Hepatocyte (in vitro differentiated cells): ENCODE measurements around the gene CYP2F1. TPM values are rescaled to one million over a fixed set of nuclear protein-coding genes. Genes with fewer than 3 reads are reported as not detected.

Source experiments
- DNase-seq: peaks from one replicate; pipeline ENCODE4 v3.0.0-alpha.2; 2016; ENCODE audit warnings: low spot score
- H2AFZ ChIP-seq: fragments of 200-600 bp; sonication (generic); 2 replicates; pipeline ENCODE4 v1.6.0; 2016; ENCODE audit warnings: antibody characterized with exemption, mild to moderate bottlenecking
- H3K27ac ChIP-seq: fragments of 200-600 bp; sonication (generic); 2 replicates; pipeline ENCODE4 v1.5.1; 2016; ENCODE audit warnings: mild to moderate bottlenecking
- H3K27me3 ChIP-seq: fragments of 200-600 bp; sonication (generic); 2 replicates; pipeline ENCODE4 v1.6.1; 2016
- H3K36me3 ChIP-seq: fragments of 200-600 bp; sonication (generic); replicated peaks from 2 replicates; pipeline ENCODE4 v1.5.1; 2016; ENCODE audit warnings: low read depth; ENCODE audit not compliant: insufficient read depth
- H3K4me1 ChIP-seq: fragments of 200-600 bp; sonication (generic); 2 replicates; pipeline ENCODE4 v1.5.1; 2016; ENCODE audit warnings: mild to moderate bottlenecking, moderate library complexity; ENCODE audit not compliant: insufficient read depth
- H3K4me2 ChIP-seq: fragments of 200-600 bp; sonication (generic); 2 replicates; pipeline ENCODE4 v1.6.0; 2016
- H3K4me3 ChIP-seq: fragments of 200-600 bp; sonication (generic); 2 replicates; pipeline ENCODE4 v1.5.1; 2016; ENCODE audit warnings: mild to moderate bottlenecking
- H3K79me2 ChIP-seq: fragments of 200-600 bp; sonication (generic); 2 replicates; pipeline ENCODE4 v1.6.0; 2017; ENCODE audit warnings: mild to moderate bottlenecking
- H3K9me2 ChIP-seq: fragments of 200-600 bp; sonication (generic); replicated peaks from 2 replicates; pipeline ENCODE4 v1.6.0; 2017; ENCODE audit warnings: mild to moderate bottlenecking; ENCODE audit not compliant: insufficient read depth
- H3K9me3 ChIP-seq: fragments of 200-600 bp; sonication (generic); 2 replicates; pipeline ENCODE4 v1.5.1; 2016; ENCODE audit warnings: low read depth, mild to moderate bottlenecking
- H4K20me1 ChIP-seq: fragments of 200-600 bp; sonication (generic); 2 replicates; pipeline ENCODE4 v1.6.0; 2016; ENCODE audit warnings: mild to moderate bottlenecking; ENCODE audit not compliant: insufficient read depth, poor library complexity, severe bottlenecking
- CTCF ChIP-seq: fragments of 200-600 bp; sonication (generic); IDR thresholded peaks from 2 replicates; pipeline ENCODE4 v1.5.1; 2016; ENCODE audit warnings: antibody characterized with exemption, mild to moderate bottlenecking; ENCODE audit not compliant: poor library complexity
- EZH2 ChIP-seq: fragments of 200-600 bp; sonication (generic); IDR thresholded peaks from 2 replicates; pipeline ENCODE4 v1.6.1; 2016; ENCODE audit warnings: antibody characterized with exemption, mild to moderate bottlenecking, borderline replicate concordance
- EZH2phosphoT487 ChIP-seq: fragments of 200-600 bp; sonication (generic); IDR thresholded peaks from one replicate; pipeline ENCODE4 v1.6.1; 2018; ENCODE audit warnings: antibody characterized with exemption, mild to moderate bottlenecking, low read depth, moderate library complexity; ENCODE audit not compliant: unreplicated experiment, severe bottlenecking
- WGBS: methylation state at CpG from one replicate; pipeline ENCODE4 v1.1.6; 2016; ENCODE audit warnings: low lambda C conversion rate; ENCODE audit errors: missing lambda C conversion rate; 5-methylcytosine and 5-hydroxymethylcytosine counted together
- polyA plus RNA-seq: library from polyadenylated mRNA; unstranded; fragments of >200 nt; fragmentation: Nextera tagmentation; extraction: Ambion mirVana; gene quantifications from 2 replicates; pipeline ENCODE4 v1.2.1, GENCODE V29; 2016
- total RNA-seq: library from RNA; depleted of rRNA; stranded (reverse); fragments of >200 nt; gene quantifications from 2 replicates; pipeline ENCODE4 v1.2.3, GENCODE V29; 2014

CYP2F1 gene
- total RNA-seq (not detected in 2 replicates), polyA plus RNA-seq (not detected in 2 replicates)

DNA sequence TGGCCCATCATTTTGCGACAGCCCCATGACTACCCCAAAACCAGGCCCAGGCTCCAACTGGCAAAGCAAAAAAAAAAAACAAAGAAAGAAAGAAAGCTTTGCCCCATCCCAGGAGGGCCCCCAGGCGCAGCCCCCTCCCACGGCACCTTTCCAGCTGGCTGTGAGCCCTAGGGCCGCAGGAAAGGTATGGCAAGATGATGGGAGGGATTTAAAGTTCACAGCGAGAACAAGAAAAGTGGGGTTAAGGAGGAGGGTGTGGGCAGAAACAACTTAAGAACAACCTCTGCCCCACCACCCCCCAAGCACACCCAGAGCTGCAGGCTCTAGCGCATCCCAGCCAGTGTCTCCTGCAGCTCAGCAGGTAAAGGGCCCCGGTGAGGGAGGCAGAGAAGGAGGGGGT is at the start of gene CYP2F1:
TSS of gene CYP2F1 (plus strand) at position 301 of the 400 bp plus-strand sequence. CDS start 1,757 bp downstream, outside the sequence.
- TF ChIP-seq CTCF (no peak), EZH2phosphoT487 (no peak), EZH2 (no peak)
- H3K9me3 ChIP-seq = no peaks in the 10 kb centered on the region
- H3K4me1 ChIP-seq = no peaks in the 10 kb centered on the region
- no peaks in the 10 kb centered on the region for H3K79me2 ChIP-seq
- 83% methylated on average over 7 of the region's 7 CpGs for WGBS
- no peak for DNase-seq
- no peaks in the 10 kb centered on the region for H3K27me3 ChIP-seq
- no peak within 1 kb of the TSS for H3K4me2 ChIP-seq
- H3K36me3 ChIP-seq = no peaks in the 10 kb centered on the region
- H3K4me3 ChIP-seq = no peak within 1 kb of the TSS
- H2AFZ ChIP-seq = no peak within 1 kb of the TSS
- no peaks in the 10 kb centered on the region for H3K9me2 ChIP-seq
- H3K27ac ChIP-seq = no peak within 1 kb of the TSS
- no peaks in the 10 kb centered on the region for H4K20me1 ChIP-seq

DNA sequence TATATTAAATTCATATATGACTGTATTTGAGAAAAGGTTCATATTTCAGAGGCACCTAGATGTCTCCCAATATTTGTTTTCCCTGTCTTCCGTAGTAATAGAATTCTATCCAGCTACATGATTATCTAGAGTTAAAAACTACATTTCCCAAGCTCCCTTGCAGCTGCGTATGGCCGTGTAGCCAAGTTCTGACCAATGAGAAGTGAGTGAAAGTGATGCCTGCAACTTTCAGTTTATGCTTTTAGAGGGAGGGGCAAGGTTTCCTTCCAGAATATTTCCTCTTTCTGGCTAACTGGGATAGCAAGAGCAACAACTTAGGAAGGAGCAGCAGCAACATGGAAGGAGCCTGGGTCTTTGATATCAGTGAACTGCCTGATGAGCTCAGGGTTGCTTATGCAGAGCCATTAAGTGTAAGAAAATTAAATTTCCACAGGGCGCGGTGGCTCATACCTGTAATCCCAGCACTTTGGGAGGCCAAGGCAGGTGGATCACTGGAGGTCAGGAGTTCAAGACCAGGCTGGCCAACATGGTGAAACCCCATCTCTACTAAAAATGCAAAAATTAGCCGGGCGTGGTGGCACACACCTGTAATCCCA is 49.2 kb upstream of the CYP2F1 start:
- H3K4me1 ChIP-seq = no peaks in the 10 kb centered on the region
- WGBS = 62% methylated on average over 7 of the region's 7 CpGs
- TF ChIP-seq CTCF (no peak), EZH2phosphoT487 (no peak), EZH2 (no peak)
- no peaks in the 10 kb centered on the region for H4K20me1 ChIP-seq
- no peaks in the 10 kb centered on the region for H3K9me2 ChIP-seq
- no peak for DNase-seq
- no peak overlapping the region for H3K4me3 ChIP-seq
- H3K4me2 ChIP-seq = no peak overlapping the region
- H3K36me3 ChIP-seq = no peaks in the 10 kb centered on the region
- no peaks in the 10 kb centered on the region for H3K9me3 ChIP-seq
- H3K27me3 ChIP-seq = no peaks in the 10 kb centered on the region
- H3K27ac ChIP-seq = no peak overlapping the region
- H3K79me2 ChIP-seq = no peaks in the 10 kb centered on the region
- no peak overlapping the region for H2AFZ ChIP-seq

- TF ChIP-seq EZH2 (no peak), EZH2phosphoT487 (no peak), CTCF (no peak)
- Histone ChIP-seq H3K27ac (no peak overlapping the region), H2AFZ (no peak overlapping the region), H3K9me2 (no peaks in the 10 kb centered on the region), H3K79me2 (no peaks in the 10 kb centered on the region), H3K36me3 (no peaks in the 10 kb centered on the region), H3K4me1 (no peaks in the 10 kb centered on the region), H4K20me1 (no peaks in the 10 kb centered on the region), H3K9me3 (no peaks in the 10 kb centered on the region), H3K27me3 (no peaks in the 10 kb centered on the region), H3K4me2 (no peak overlapping the region), H3K4me3 (no peak overlapping the region)
- DNase-seq = no peak
- 93% methylated on average over 3 of the region's 3 CpGs for WGBS
Observed at GRCh38 chr19:41076286-41076685, 37.9 kb upstream of the CYP2F1 start.

- no peaks in the 10 kb centered on the region for H3K4me1 ChIP-seq
- H3K36me3 ChIP-seq = no peaks in the 10 kb centered on the region
- no peak overlapping the region for H3K27ac ChIP-seq
- no peaks in the 10 kb centered on the region for H3K79me2 ChIP-seq
- H3K4me2 ChIP-seq = no peak overlapping the region
- 63% methylated on average over 2 of the region's 2 CpGs for whole genome bisulfite sequencing
- no peak overlapping the region for H3K4me3 ChIP-seq
- TF ChIP-seq CTCF (no peak), EZH2 (no peak), EZH2phosphoT487 (no peak)
- no peak for DNase-seq
- H3K9me3 ChIP-seq = no peaks in the 10 kb centered on the region
- no peaks in the 10 kb centered on the region for H3K9me2 ChIP-seq
- H2AFZ ChIP-seq = no peak overlapping the region
- H3K27me3 ChIP-seq = peaks cover 15% of the 10 kb centered on the region
- no peaks in the 10 kb centered on the region for H4K20me1 ChIP-seq
Observed at GRCh38 chr19:41083516-41083915, 30.7 kb upstream of the CYP2F1 start.
